Sigmoid colon (tissue), 7 donors: ENCODE results near the gene KIF13A. TPM values are rescaled to one million over a fixed set of nuclear protein-coding genes. Genes with fewer than 3 reads are reported as not detected.

Source experiments
- DNase-seq: peaks from one replicate; pipeline ENCODE4 v3.0.0-alpha.2; 2019
- H3K27ac ChIP-seq, 4 donors: fragments of 200-600 bp; sonication (generic); one replicate each; pipeline ENCODE4 v1.5.1; 2016 to 2019; ENCODE audit warnings: mild to moderate bottlenecking in 1 of 4
- H3K27me3 ChIP-seq, 3 donors: fragments of 200-600 bp; sonication (generic); one replicate each; pipeline ENCODE4 v1.5.1; 2019; ENCODE audit warnings: mild to moderate bottlenecking in 1 of 3
- H3K36me3 ChIP-seq, 4 donors: fragments of 200-600 bp; sonication (generic); one replicate each; pipeline ENCODE4 v1.5.1; 2016 to 2019
- H3K4me1 ChIP-seq, 4 donors: fragments of 200-600 bp; sonication (generic); one replicate each; pipeline ENCODE4 v1.5.1; 2017 to 2019
- H3K4me3 ChIP-seq, 4 donors: fragments of 200-600 bp; sonication (generic); one replicate each; pipeline ENCODE4 v1.5.1; 2017 to 2019; ENCODE audit warnings: mild to moderate bottlenecking in 2 of 4, moderate library complexity in 1 of 4
- H3K9me3 ChIP-seq, 4 donors: fragments of 200-600 bp in 3 of 4; sonication (generic) in 3 of 4; one replicate each; pipeline versions ENCODE4 v1.5.1 to v1.6.1; 2013 to 2019
- CTCF ChIP-seq, 4 experiments: fragments of 450-650 bp in 3 of 4; fragments of 200-600 bp in 1 of 4; IDR thresholded peaks; one replicate each; pipeline ENCODE4 v1.5.1; 2016 to 2019; ENCODE audit warnings: antibody characterized with exemption in 4 of 4, mild to moderate bottlenecking in 3 of 4, moderate library complexity in 2 of 4
- EP300 ChIP-seq, 4 donors: sonication (generic); formaldehyde crosslinking; IDR thresholded peaks; one replicate each; pipeline ENCODE4 v1.6.1; 2017; ENCODE audit warnings: antibody characterized with exemption in 4 of 4
- POLR2A ChIP-seq, 2 donors: fragments of 450-650 bp; IDR thresholded peaks; one replicate each; pipeline ENCODE4 v1.6.1; 2016; ENCODE audit warnings: antibody characterized with exemption in 2 of 2, mild to moderate bottlenecking in 2 of 2, moderate library complexity in 2 of 2
- POLR2AphosphoS5 ChIP-seq, 4 donors: sonication (generic); formaldehyde crosslinking; IDR thresholded peaks; one replicate each; pipeline ENCODE4 v1.6.1; 2017; ENCODE audit warnings: antibody characterized with exemption in 4 of 4
- WGBS, 2 donors: extraction: QIAGEN DNeasy Blood & Tissue Kit; methylation state at CpG; one replicate each; pipeline ENCODE4 v1.1.7; 2013; 5-methylcytosine and 5-hydroxymethylcytosine counted together
- intact Hi-C: fragments of 100-400 bp; cut with DNase I; formaldehyde crosslinking; loops from one replicate; pipeline ENCODE4 v1.15.1; 2023
- polyA plus RNA-seq, 3 donors: library from polyadenylated mRNA; stranded (reverse); fragments of 200-250 nt; gene quantifications; one replicate each; pipeline ENCODE4 v1.2.3, GENCODE V29; 2013
- total RNA-seq, 4 donors: library from RNA; depleted of rRNA; stranded (reverse); fragments of >200 nt; gene quantifications; one replicate each; pipeline ENCODE4 v1.1.0, GENCODE V29; 2016
- donor health status: healthy with polysubstance abuse.
- donor health status: Bipolar disorder and iron deficiency.
- donor health status: healthy.

The KIF13A gene
- total and polyA plus RNA-seq, 7 donors, result 18.5 to 73.8 (median 55.3) TPM

- Histone ChIP-seq H3K36me3 (peaks cover 0 to 5% (median 0%) of the 10 kb centered on the region in 4 donors), H3K9me3 (no peaks in the 10 kb centered on the region), H3K4me3 (peak overlapping the region; percentile 56 to 89 (median 82)), H3K27ac (peak overlapping the region; percentile 88 to 94 (median 93)), H3K27me3 (no peaks in the 10 kb centered on the region), H3K4me1 (peaks cover 0 to 48% (median 39%) of the 10 kb centered on the region in 4 donors)
- intact Hi-C loops, result loop anchor here (5.0 kb wide), 2 partner anchors 58 to 118 kb away; no protein-coding TSS in a partner anchor
- TF ChIP-seq POLR2AphosphoS5 (IDR thresholded peaks at IDR 0.05), result peak in 1 of 4 donors; percentile 6
- TF ChIP-seq EP300 (IDR thresholded peaks at IDR 0.05), result no peak
- TF ChIP-seq CTCF (IDR thresholded peaks at IDR 0.05), result no peak
- no peak for DNase-seq
- 9 to 51% methylated on average over 11 of the region's 11 CpGs for WGBS, 2 donors
These were observed 2.4 kb downstream of the KIF13A start for GRCh38 chr6:17984812-17985670.

GRCh38 chr6:17984399-17984798 is 3.0 kb downstream of the KIF13A start:
- WGBS, 2 donors, result 14 to 33% methylated on average over 1 of the region's 1 CpG
- Histone ChIP-seq H3K4me1 (peaks cover 0 to 51% (median 40%) of the 10 kb centered on the region in 4 donors), H3K9me3 (no peaks in the 10 kb centered on the region), H3K27me3 (no peaks in the 10 kb centered on the region), H3K27ac (peak overlapping the region in 3 of 4 donors; percentile 92 to 94 (median 94)), H3K4me3 (peak overlapping the region in 2 of 4 donors; percentile 81 to 82), H3K36me3 (peaks cover 0 to 5% (median 0%) of the 10 kb centered on the region in 4 donors)
- no peak for DNase-seq
- intact Hi-C loops, result no loop called here
- no peak for TF ChIP-seq POLR2AphosphoS5 (IDR thresholded peaks at IDR 0.05)
- no peak for TF ChIP-seq POLR2A (IDR thresholded peaks at IDR 0.05)
- no peak for TF ChIP-seq EP300 (IDR thresholded peaks at IDR 0.05)
- TF ChIP-seq CTCF (IDR thresholded peaks at IDR 0.05), result no peak

GRCh38 chr6:17983730-17984129 is 3.7 kb downstream of the KIF13A start:
- H3K27ac ChIP-seq, result peak overlapping the region in 1 of 4 donors; percentile 94
- intact Hi-C loops, result no loop called here
- DNase-seq, result no peak
- H3K27me3 ChIP-seq, result no peaks in the 10 kb centered on the region
- H3K4me3 ChIP-seq, result no peak overlapping the region
- peaks cover 0 to 46% (median 37%) of the 10 kb centered on the region in 4 donors for H3K4me1 ChIP-seq
- no peaks in the 10 kb centered on the region for H3K9me3 ChIP-seq
- peaks cover 0 to 5% (median 0%) of the 10 kb centered on the region in 4 donors for H3K36me3 ChIP-seq
- WGBS, 2 donors, result 25 to 63% methylated on average over 2 of the region's 2 CpGs
- TF ChIP-seq POLR2A (IDR thresholded peaks at IDR 0.05), result no peak
- no peak for TF ChIP-seq EP300 (IDR thresholded peaks at IDR 0.05)
- TF ChIP-seq POLR2AphosphoS5 (IDR thresholded peaks at IDR 0.05), result no peak
- no peak for TF ChIP-seq CTCF (IDR thresholded peaks at IDR 0.05)

- Histone ChIP-seq H3K27me3 (no peaks in the 10 kb centered on the region), H3K27ac (peak overlapping the region in 2 of 4 donors; percentile 15 to 21), H3K4me1 (peaks cover 0 to 34% (median 25%) of the 10 kb centered on the region in 4 donors), H3K36me3 (peaks cover 0 to 5% (median 0%) of the 10 kb centered on the region in 4 donors), H3K9me3 (no peaks in the 10 kb centered on the region), H3K4me3 (no peak overlapping the region)
- no peak for TF ChIP-seq POLR2A (IDR thresholded peaks at IDR 0.05)
- TF ChIP-seq CTCF (IDR thresholded peaks at IDR 0.05), result no peak
- TF ChIP-seq POLR2AphosphoS5 (IDR thresholded peaks at IDR 0.05), result no peak
- TF ChIP-seq EP300 (IDR thresholded peaks at IDR 0.05), result no peak
- 89 to 95% methylated on average over 4 of the region's 4 CpGs for WGBS, 2 donors
- DNase-seq, result no peak
- intact Hi-C loops, result no loop called here
These were observed 7.1 kb downstream of the KIF13A start for GRCh38 chr6:17980329-17980728.
